Colon (tissue), 2 donors: ENCODE measurements around the gene PTGS2.

ENCODE experiments used
- FAIRE-seq: peaks from 2 replicates; lab custom pipeline; 2012; peaks lifted over from hg19 to GRCh38; lab: Jason Lieb, UNC
- donor health status: control.
- donor health status: control.

Gene PTGS2

DNA sequence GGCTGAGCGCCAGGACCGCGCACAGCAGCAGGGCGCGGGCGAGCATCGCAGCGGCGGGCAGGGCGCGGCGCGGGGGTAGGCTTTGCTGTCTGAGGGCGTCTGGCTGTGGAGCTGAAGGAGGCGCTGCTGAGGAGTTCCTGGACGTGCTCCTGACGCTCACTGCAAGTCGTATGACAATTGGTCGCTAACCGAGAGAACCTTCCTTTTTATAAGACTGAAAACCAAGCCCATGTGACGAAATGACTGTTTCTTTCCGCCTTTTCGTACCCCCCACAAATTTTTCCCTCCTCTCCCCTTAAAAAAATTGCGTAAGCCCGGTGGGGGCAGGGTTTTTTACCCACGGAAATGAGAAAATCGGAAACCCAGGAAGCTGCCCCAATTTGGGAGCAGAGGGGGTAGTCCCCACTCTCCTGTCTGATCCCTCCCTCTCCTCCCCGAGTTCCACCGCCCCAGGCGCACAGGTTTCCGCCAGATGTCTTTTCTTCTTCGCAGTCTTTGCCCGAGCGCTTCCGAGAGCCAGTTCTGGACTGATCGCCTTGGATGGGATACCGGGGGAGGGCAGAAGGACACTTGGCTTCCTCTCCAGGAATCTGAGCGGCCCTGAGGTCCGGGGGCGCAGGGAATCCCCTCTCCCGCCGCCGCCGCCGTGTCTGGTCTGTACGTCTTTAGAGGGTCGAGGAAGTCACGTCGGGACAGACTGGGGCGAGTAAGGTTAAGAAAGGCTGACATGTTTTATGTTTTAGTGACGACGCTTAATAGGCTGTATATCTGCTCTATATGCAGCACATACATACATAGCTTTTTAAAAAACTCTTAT is at the start of gene PTGS2:
Gene PTGS2 (minus strand): TSS at position 179 of the 817 bp plus-strand sequence. CDS start 133 bp downstream, at position 46.
- no peak for FAIRE-seq

DNA sequence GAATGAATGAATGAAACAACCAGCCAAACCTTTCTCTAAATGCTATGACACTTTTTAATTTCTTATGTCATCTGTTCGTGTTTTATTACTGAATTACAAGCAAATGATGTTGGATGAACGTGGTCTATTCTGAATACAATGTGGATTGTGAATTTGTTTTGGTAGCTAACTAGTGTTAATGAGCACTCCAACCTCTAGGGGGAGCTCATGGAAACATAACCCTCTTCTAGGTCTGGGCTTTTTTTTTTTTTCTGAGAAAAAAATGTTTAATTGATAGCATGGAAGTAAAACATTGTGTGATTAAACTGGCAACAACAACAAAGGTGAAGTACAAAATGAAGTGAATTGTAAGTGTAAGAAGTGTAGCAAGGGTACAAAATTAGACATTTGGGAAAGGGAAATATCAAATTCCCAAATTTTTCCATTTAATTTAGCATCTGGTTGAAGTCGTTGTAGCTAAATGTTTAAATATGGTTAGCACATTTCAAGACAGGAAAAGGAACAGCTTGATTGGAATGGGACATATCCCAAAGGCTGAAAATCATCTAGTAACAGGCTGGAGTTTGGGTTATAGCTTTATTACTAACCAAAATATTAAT is 42.6 kb upstream of the PTGS2 start:
- FAIRE-seq, result no peak

- FAIRE-seq, result no peak
These were observed 37.1 kb upstream of the PTGS2 start for GRCh38 chr1:186717286-186717685.

DNA sequence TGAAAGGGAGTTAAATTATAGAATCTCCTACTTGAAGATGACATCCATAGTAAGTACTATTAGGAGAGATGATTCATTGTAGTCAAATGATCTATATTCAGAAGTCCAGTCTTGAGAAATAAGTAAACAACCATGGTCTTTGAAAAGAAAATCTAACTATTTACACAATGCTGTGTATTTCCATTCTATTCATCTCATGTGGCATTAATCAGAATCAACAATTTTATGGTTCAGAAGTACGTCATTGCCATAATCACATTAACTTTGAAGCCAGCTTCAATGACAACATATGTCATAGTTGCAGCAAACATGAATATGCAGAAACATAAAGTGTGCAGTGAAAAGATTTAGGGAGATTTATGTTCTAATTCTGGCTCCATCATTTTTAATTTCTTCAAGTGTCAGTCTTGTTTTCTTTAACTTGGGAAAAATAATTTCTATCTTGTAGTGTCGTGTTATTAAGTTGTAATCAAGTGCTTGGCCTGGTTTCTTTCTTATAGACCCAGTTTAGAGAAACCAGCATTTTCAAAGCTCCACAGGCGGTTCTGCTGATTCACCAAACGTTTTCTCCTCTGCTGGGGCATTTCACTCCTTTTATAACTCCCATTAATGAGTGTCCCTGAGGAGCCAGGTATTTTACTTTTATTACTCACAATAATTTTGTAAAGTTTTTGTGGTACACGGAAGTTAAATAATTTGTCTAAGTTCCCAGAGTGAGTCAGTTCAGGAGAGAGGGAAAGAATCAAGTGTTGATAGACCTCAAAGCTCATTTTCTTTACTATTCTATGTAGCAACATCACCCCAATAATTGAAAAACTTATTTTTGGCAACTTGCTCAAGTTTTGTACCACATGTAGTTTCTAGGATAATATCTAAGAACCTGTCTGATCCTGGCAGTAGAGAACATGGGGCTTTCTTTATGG is 35.9 kb upstream of the PTGS2 start:
- FAIRE-seq, result no peak

DNA sequence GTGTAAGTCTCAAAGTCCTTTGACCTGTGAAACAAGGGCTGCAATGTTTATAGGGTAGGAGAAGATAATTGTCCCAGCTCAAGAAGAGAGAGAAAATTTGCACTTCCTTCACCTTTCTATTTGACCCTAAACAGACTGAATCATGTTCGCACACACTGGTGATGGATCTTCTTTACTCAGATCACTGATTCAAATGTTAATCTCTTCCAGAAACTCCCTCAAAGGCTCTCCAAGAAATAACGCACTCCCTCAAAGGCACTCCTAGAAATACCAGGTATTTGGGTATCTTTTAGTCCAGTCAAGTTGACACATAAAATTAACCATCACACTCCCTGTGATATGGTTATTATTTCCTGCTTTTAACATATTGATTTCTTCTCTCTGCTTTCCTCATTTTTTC is 30.5 kb upstream of the PTGS2 start:
- no peak for FAIRE-seq

DNA sequence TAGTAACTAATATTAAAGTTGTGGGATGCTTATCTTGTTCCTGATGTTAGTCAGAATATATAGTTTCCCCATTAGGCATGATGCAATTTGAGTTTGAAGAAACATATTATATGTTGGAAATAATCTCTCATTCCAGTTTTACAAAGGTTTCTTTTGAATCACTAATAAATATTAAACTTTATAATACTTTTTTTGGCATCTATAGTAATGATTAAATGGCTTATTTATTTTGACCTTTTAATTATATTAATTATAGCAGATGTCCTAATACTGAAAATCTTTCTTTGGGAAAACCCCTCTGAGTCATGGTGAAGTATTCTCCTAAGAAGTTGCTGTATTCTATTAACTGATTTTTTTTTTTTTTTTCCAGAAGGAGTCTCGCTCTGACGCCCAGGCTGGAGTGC is 28.5 kb upstream of the PTGS2 start:
- FAIRE-seq, result no peak

DNA sequence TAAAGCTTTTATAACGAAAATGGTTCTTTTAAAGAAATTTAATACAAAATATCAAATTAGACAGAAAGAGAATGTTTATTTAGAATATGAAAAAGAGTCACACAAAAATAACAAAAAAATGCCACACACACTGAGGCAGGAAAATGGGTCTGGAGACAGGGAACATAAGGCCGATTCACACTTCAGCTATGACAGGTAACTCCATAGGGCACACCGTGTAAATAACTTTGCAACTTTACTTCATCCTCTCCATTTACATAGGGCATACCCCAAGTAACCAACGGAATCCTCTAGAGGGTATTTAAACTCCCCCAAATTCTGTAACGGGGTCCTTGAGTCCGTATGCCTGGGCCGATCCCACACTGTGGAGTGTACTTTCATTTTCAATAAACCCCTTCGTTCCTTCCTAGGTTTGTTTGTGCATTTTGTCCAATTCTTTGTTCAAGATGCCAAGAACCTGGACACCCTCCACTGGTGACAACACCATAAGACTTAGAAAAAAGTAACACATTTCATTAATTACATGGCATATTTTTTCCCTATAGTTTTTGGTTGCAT is 23.1 kb upstream of the PTGS2 start:
- no peak for FAIRE-seq

DNA sequence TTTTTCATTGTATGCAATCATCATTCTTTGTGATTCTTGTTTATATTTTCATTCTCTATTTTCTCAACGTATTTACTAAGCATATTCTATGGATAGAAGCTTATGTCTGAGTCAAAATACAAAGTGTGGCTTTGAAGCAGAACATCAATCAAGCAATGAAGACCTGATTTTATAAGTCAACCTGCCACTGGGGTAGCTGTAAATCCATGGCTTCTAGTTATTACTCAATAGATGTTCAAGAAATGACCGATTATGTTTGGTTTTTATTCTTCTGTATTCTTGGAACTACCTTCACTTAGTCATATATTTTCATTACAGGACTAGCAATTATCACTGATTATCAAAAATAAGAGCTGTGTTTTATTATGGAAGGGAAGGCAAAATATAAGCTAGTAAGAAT is 20.5 kb upstream of the PTGS2 start:
- FAIRE-seq, result no peak

- no peak for FAIRE-seq
These were observed 19.3 kb upstream of the PTGS2 start for GRCh38 chr1:186699519-186699918.

GRCh38 chr1:186689907-186690306 is 9.7 kb upstream of the PTGS2 start:
- no peak for FAIRE-seq

DNA sequence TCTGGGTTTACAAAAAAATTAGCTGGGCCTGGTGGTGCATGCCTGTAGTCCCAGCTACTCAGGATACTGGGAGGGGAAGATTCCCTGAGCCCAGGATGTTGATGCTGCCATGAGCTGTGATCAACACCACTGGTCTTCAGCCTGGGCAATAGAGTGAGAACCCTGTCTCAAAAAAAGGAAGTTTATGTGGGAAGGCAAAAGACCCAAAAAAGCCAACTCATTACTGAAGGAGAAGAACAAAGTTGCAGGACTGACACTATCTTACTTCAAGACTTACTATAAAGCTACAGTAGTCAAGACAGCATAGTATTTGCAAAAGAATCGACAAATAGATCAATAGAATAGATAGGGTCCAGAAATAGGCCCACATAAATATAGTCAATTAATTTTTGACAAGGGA is 9.2 kb upstream of the PTGS2 start:
- FAIRE-seq, result no peak

DNA sequence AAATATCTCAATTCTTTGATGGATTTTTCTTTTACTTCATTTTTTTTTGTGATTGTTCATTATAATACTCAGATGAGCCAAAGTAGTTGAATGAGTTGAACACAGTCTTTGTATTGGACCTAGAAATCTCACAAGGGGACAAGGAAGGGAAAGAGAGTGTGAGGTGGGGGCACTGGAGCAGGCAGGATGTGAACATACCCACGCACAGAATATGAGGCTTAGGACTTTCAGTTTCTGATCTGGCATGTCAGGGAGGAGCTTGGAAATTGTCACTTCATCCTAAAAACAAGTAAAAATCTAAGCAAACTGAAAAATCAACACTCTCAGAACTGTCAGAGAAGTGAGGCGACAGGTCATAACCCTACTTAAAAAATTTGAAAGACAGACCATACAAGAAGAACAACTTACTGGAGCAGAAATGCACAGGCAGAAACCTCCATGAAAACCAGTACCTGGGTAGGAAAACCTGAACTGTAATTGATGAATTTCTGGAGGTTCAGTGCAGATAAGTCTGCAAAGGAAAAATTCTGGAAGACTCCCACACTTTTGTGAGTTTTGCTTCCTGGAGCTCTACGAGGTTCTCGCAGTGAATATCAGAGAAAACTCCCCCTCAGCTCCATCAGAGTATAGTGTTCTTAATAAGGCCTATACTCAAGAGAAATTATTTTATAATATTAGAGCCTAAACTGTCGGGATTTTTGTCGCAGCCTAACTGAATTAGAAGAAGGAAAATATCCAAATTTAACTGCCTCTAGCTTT is 3.6 kb upstream of the PTGS2 start:
- FAIRE-seq, result no peak

GRCh38 chr1:186682736-186683135 is 2.5 kb upstream of the PTGS2 start:
- no peak for FAIRE-seq

GRCh38 chr1:186681801-186682200 is 1.6 kb upstream of the PTGS2 start:
- FAIRE-seq, result no peak

DNA sequence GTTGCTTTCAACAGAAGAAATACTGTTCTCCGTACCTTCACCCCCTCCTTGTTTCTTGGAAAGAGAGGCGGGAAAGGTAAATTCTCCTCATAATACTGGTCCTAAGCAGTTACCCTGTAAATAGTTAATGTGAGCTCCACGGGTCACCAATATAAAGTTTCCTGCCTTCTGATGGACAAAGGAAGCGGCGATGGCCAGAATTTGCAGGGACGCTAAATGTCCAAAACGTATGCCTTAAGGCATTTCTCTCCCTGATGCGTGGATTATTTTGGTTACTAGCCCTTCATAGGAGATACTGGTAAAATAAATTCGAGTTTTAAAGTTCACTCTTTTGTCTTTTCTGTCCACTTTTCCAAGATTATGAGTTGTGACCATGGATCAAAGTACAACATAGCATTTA is 898 bp upstream of the PTGS2 start:
- FAIRE-seq, result no peak

GRCh38 chr1:186679924-186680244 is 339 bp downstream of the PTGS2 start:
- no peak for FAIRE-seq

DNA sequence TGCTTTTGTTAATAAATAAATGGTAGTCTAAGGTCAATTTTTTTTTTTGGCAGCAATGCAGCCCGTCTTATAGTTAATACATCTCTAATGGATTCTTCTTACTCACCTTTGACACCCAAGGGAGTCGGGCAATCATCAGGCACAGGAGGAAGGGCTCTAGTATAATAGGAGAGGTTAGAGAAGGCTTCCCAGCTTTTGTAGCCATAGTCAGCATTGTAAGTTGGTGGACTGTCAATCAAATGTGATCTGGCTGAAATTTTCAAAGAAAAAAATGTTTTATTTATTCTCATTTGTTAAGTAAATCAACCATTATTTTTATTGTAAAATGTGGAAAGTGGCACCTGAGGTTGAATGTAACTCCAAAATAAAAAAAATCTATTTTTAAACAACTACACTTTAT is 2.1 kb downstream of the PTGS2 start:
- no peak for FAIRE-seq

DNA sequence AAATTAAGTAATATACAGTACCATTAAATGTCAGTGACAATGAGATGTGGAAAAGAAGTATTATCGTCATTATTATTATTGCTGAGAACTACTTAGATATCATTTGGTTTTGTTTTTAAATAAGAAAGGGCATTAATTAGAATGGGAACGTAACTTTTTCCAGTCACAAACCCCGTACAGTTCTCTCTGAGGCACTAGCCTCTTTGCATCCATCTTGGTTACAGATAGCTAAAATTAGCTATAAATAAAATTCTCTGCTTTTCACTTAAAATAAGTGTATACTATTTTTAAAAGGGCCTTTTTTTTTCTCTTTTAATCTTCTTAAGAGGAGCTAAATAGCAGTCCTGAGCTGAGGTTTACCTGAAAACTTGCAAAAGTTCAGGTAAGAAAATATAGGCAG is 7.6 kb downstream of the PTGS2 start:
- FAIRE-seq, result no peak

DNA sequence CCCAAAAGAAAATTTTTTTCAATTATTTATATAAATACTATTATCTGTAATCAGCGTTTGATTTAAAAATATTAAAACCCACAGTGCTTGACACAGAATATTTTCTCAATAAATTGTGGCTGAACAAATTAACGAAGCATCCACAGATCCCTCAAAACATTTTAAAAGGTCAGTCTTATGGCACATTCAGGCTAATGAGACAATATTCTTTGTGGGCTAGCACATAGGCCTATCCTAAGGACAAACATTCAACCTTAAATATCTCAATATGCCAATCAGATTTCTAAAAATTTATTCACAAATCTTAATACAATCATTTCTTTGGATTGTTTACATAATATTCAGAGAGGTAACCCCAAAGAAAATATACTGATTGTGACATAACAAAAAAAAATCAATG is 8.1 kb downstream of the PTGS2 start:
- FAIRE-seq, result no peak

DNA sequence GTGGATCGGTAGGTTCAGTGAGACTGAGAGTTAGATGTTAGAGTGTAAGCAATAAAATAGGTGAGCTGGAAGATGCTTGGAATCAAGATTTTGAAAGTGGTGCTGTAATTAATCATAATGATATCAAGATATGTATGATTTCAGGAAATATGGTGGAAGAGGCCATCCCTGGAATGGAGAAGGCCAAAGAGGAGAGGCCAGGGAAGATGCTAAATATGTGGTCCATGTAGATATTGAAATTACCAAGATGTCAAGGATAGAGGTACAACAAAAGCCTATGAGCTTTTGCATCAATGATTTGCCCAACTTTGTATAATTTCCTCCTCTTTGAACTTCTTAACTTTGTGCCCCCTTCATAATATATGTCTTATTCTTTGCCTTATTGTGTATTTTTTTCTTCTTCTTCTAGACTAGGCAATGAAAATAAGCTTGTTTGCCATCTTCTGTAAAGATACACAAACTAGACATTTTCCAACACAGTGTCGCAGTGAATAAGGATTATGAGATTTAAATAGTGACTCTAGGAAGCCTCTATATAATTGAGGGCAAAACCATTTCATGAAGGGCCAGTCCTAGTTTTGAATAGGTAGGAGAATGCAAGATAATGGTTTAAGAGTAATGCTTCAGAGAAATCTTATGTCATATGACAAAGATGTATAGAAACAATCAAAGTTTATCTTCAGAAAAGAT is 8.9 kb downstream of the PTGS2 start:
- FAIRE-seq, result no peak
